Suprapubic skin (tissue), 3 donors: ENCODE measurements around the gene CHST8.

Source experiments
- POLR2A ChIP-seq, 2 donors: fragments of 450-650 bp; IDR thresholded peaks; one replicate each; pipeline ENCODE4 v1.6.1; 2017; ENCODE audit warnings: antibody characterized with exemption in 2 of 2, mild to moderate bottlenecking in 2 of 2, moderate library complexity in 2 of 2
- TF ChIP-seq, protein P1 (sequence below), 2 donors: fragments of 200-600 bp in 1 of 2; fragments of 450-650 bp in 1 of 2; sonication (generic) in 1 of 2; IDR thresholded peaks; one replicate each; pipeline ENCODE4 v1.5.1; 2016 to 2019; ENCODE audit warnings: antibody characterized with exemption in 2 of 2, mild to moderate bottlenecking in 1 of 2, moderate library complexity in 1 of 2

- TF ChIP-seq, protein P1, sequence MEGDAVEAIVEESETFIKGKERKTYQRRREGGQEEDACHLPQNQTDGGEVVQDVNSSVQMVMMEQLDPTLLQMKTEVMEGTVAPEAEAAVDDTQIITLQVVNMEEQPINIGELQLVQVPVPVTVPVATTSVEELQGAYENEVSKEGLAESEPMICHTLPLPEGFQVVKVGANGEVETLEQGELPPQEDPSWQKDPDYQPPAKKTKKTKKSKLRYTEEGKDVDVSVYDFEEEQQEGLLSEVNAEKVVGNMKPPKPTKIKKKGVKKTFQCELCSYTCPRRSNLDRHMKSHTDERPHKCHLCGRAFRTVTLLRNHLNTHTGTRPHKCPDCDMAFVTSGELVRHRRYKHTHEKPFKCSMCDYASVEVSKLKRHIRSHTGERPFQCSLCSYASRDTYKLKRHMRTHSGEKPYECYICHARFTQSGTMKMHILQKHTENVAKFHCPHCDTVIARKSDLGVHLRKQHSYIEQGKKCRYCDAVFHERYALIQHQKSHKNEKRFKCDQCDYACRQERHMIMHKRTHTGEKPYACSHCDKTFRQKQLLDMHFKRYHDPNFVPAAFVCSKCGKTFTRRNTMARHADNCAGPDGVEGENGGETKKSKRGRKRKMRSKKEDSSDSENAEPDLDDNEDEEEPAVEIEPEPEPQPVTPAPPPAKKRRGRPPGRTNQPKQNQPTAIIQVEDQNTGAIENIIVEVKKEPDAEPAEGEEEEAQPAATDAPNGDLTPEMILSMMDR (IDR thresholded peaks at IDR 0.05), result no peak
- TF ChIP-seq POLR2A (IDR thresholded peaks at IDR 0.05), result no peak
These were observed 109.3 kb downstream of the CHST8 start for GRCh38 chr19:33730858-33731607.
